OCI-LY3 (cell line): ENCODE data around the gene FBXO34.

Experiments used
- H2AFZ ChIP-seq: fragments of 200-600, 300-600 bp; shearing (Covaris generic); 2 replicates; pipeline ENCODE4 v1.6.0; 2014; ENCODE audit warnings: antibody characterized with exemption, low read depth, low read length
- H3K27ac ChIP-seq: fragments of 200-600, 300-600 bp; sonication (generic); 2 replicates; pipeline ENCODE4 v1.5.1; 2014; ENCODE audit warnings: mild to moderate bottlenecking, low read length, moderate library complexity, mixed read lengths
- H3K27me3 ChIP-seq: fragments of 200-600, 300-600 bp; sonication (generic); 2 replicates; pipeline ENCODE4 v1.6.1; 2014; ENCODE audit warnings: low read depth, low read length, mixed read lengths
- H3K36me3 ChIP-seq: fragments of 200-600, 300-600 bp; sonication (generic); replicated peaks from 2 replicates; pipeline ENCODE3; 2014; ENCODE audit warnings: low read depth, low read length, mixed read lengths
- H3K4me1 ChIP-seq: fragments of 300-600, 200-600 bp; sonication (generic); 2 replicates; pipeline ENCODE4 v1.6.1; 2014; ENCODE audit warnings: low read length, mixed read lengths
- H3K4me2 ChIP-seq: fragments of 200-600, 300-600 bp; sonication (generic); 2 replicates; pipeline ENCODE4 v1.6.1; 2014; ENCODE audit warnings: low read length, mixed read lengths
- H3K4me3 ChIP-seq: fragments of 300-600, 200-600 bp; sonication (generic); 2 replicates; pipeline ENCODE4 v1.5.1; 2014; ENCODE audit warnings: antibody characterized with exemption, mild to moderate bottlenecking, low read length, moderate library complexity
- H3K79me2 ChIP-seq: fragments of 300-600, 200-600 bp; shearing (Covaris generic); 2 replicates; pipeline ENCODE4 v1.6.1; 2014; ENCODE audit warnings: mild to moderate bottlenecking, low read length, mixed read lengths
- H3K9ac ChIP-seq: fragments of 300-600, 200-600 bp; shearing (Covaris generic); 2 replicates; pipeline ENCODE4 v1.6.0; 2014; ENCODE audit warnings: mild to moderate bottlenecking, low read length, moderate library complexity
- H3K9me3 ChIP-seq: fragments of 200-600, 300-600 bp; shearing (Covaris generic); 2 replicates; pipeline ENCODE4 v1.6.1; 2014; ENCODE audit warnings: low read length, mixed read lengths; ENCODE audit not compliant: insufficient read depth
- H4K20me1 ChIP-seq: fragments of 200-600, 300-600 bp; sonication (generic); 2 replicates; pipeline ENCODE4 v1.6.1; 2016; ENCODE audit warnings: low read length, mixed read lengths; ENCODE audit not compliant: insufficient read depth
- EZH2phosphoT487 ChIP-seq: fragments of 200-600 bp; shearing (Covaris generic); IDR thresholded peaks from 2 replicates; pipeline ENCODE4 v1.6.1; 2018; ENCODE audit warnings: antibody characterized with exemption, mixed run types, low read depth
- TF ChIP-seq, protein P1 (sequence below): fragments of 200-600, 300-600 bp; sonication (generic); IDR thresholded peaks from 2 replicates; pipeline ENCODE4 v1.5.1; 2014; ENCODE audit warnings: antibody characterized with exemption, low read length, low read depth

The FBXO34 gene

DNA sequence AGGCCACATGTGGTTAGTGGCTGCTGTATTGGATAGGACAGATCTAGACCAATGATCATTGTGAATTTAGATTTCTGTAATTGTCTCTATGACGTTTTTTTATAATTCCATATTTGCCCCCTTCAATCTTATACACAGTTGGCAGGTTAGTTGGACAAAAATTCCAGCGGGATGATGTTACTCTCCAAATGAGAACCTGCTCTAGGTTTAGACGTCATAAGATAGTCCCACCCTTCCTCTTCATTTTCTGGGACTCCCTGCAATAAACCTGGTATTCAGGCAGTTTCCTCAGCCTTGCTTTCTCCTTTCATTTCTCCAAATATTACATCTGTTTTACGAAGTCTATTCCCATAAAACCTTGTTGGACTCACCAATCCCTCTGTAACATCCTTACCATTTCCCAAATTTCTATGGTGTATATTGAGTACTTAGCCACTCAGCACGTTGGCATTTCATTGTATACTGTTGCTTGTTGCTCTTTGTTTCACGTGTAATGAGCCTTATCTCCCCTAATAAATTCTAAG is 10.2 kb downstream of the FBXO34 start:
- H3K79me2 ChIP-seq, result peaks cover 94% of the 10 kb centered on the region
- H3K27me3 ChIP-seq, result no peaks in the 10 kb centered on the region
- no peaks in the 10 kb centered on the region for H3K36me3 ChIP-seq
- no peak overlapping the region for H3K4me3 ChIP-seq
- no peak overlapping the region for H3K9ac ChIP-seq
- peaks cover 72% of the 10 kb centered on the region for H4K20me1 ChIP-seq
- H3K27ac ChIP-seq, result no peak overlapping the region
- no peak overlapping the region for H2AFZ ChIP-seq
- peaks cover 18% of the 10 kb centered on the region for H3K4me1 ChIP-seq
- H3K9me3 ChIP-seq, result no peaks in the 10 kb centered on the region
- no peak overlapping the region for H3K4me2 ChIP-seq
- TF ChIP-seq, protein P1, sequence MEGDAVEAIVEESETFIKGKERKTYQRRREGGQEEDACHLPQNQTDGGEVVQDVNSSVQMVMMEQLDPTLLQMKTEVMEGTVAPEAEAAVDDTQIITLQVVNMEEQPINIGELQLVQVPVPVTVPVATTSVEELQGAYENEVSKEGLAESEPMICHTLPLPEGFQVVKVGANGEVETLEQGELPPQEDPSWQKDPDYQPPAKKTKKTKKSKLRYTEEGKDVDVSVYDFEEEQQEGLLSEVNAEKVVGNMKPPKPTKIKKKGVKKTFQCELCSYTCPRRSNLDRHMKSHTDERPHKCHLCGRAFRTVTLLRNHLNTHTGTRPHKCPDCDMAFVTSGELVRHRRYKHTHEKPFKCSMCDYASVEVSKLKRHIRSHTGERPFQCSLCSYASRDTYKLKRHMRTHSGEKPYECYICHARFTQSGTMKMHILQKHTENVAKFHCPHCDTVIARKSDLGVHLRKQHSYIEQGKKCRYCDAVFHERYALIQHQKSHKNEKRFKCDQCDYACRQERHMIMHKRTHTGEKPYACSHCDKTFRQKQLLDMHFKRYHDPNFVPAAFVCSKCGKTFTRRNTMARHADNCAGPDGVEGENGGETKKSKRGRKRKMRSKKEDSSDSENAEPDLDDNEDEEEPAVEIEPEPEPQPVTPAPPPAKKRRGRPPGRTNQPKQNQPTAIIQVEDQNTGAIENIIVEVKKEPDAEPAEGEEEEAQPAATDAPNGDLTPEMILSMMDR, result no peak
- no peak for TF ChIP-seq EZH2phosphoT487

- H2AFZ ChIP-seq, result no peak overlapping the region
- H3K27me3 ChIP-seq, result no peaks in the 10 kb centered on the region
- H3K79me2 ChIP-seq, result peaks cover 94% of the 10 kb centered on the region
- TF ChIP-seq EZH2phosphoT487, result no peak
- TF ChIP-seq, protein P1, result no peak
- H4K20me1 ChIP-seq, result peaks cover 64% of the 10 kb centered on the region
- H3K4me2 ChIP-seq, result no peak overlapping the region
- no peak overlapping the region for H3K9ac ChIP-seq
- H3K36me3 ChIP-seq, result peaks cover 4% of the 10 kb centered on the region
- no peaks in the 10 kb centered on the region for H3K9me3 ChIP-seq
- no peak overlapping the region for H3K27ac ChIP-seq
- H3K4me1 ChIP-seq, result no peaks in the 10 kb centered on the region
- no peak overlapping the region for H3K4me3 ChIP-seq
Measured at GRCh38 chr14:55285048-55285652, 13.9 kb downstream of the FBXO34 start.

- Histone ChIP-seq H2AFZ (no peak overlapping the region), H3K27ac (no peak overlapping the region), H3K4me3 (no peak overlapping the region), H3K79me2 (peaks cover 93% of the 10 kb centered on the region), H3K4me1 (no peaks in the 10 kb centered on the region), H3K9me3 (no peaks in the 10 kb centered on the region), H3K36me3 (peaks cover 4% of the 10 kb centered on the region), H3K9ac (no peak overlapping the region), H3K4me2 (no peak overlapping the region), H3K27me3 (no peaks in the 10 kb centered on the region), H4K20me1 (peaks cover 67% of the 10 kb centered on the region)
- no peak for TF ChIP-seq EZH2phosphoT487
- TF ChIP-seq, protein P1, result no peak
Measured at GRCh38 chr14:55288439-55288838, 17.2 kb downstream of the FBXO34 start.

- TF ChIP-seq, protein P1, result no peak
- TF ChIP-seq EZH2phosphoT487, result no peak
- Histone ChIP-seq H3K4me3 (no peak overlapping the region), H3K27me3 (no peaks in the 10 kb centered on the region), H3K36me3 (peaks cover 8% of the 10 kb centered on the region), H4K20me1 (peaks cover 63% of the 10 kb centered on the region), H3K4me1 (no peaks in the 10 kb centered on the region), H3K9ac (no peak overlapping the region), H3K9me3 (no peaks in the 10 kb centered on the region), H2AFZ (no peak overlapping the region), H3K79me2 (peaks cover 87% of the 10 kb centered on the region), H3K4me2 (no peak overlapping the region), H3K27ac (no peak overlapping the region)
Measured at GRCh38 chr14:55291480-55292081, 20.4 kb downstream of the FBXO34 start.
